ENCODE results near the gene GMPPB. TPM values are rescaled to one million over a fixed set of nuclear protein-coding genes. Genes with fewer than 3 reads are reported as not detected.

GMPPB gene
- total RNA-seq, 1 donor, result 21.0 TPM

GRCh38 chr3:49727154-49727923, 3.6 kb upstream of the GMPPB start:
- peaks cover 55% of the 10 kb centered on the region for H3K36me3 ChIP-seq (ENCODE audit: insufficient read depth, low read length)
- TF ChIP-seq CTCF (IDR thresholded peaks at IDR 0.05; ENCODE audit: extremely low read depth, low read depth, low read length), result no peak

GRCh38 chr3:49725906-49726681, 2.3 kb upstream of the GMPPB start:
- peak; percentile 81 for DNase-seq (ENCODE audit: insufficient read length, low spot score, missing footprints)
- Histone ChIP-seq H3K4me2 (ENCODE audit: insufficient read depth, low read length) (no peak overlapping the region), H3K4me1 (ENCODE audit: insufficient read depth, low read length) (peaks cover 15% of the 10 kb centered on the region), H2AFZ (ENCODE audit: low read length) (no peak overlapping the region), H3K9me3 (ENCODE audit: low read depth, low read length) (no peaks in the 10 kb centered on the region), H3K4me3 (ENCODE audit: insufficient read depth, low read length) (no peak overlapping the region), H3K27me3 (ENCODE audit: insufficient read depth, low read length) (no peaks in the 10 kb centered on the region), H3K79me2 (ENCODE audit: insufficient read depth, low read length) (peaks cover 20% of the 10 kb centered on the region), H3K27ac (ENCODE audit: low read depth, low read length) (no peak overlapping the region), H3K36me3 (ENCODE audit: insufficient read depth, low read length) (peaks cover 59% of the 10 kb centered on the region), H4K20me1 (ENCODE audit: insufficient read depth, low read length) (peaks cover 10% of the 10 kb centered on the region)
- no peak for TF ChIP-seq CTCF (IDR thresholded peaks at IDR 0.05; ENCODE audit: extremely low read depth, low read depth, low read length)

More at GRCh38 chr3:49727154-49727923, 3.6 kb upstream of the GMPPB start:
- peaks cover 14% of the 10 kb centered on the region for H3K79me2 ChIP-seq (ENCODE audit: insufficient read depth, low read length)
- peaks cover 10% of the 10 kb centered on the region for H4K20me1 ChIP-seq (ENCODE audit: insufficient read depth, low read length)
- no peaks in the 10 kb centered on the region for H3K27me3 ChIP-seq (ENCODE audit: insufficient read depth, low read length)
- H3K4me2 ChIP-seq (ENCODE audit: insufficient read depth, low read length), result no peak overlapping the region
- no peak overlapping the region for H3K4me3 ChIP-seq (ENCODE audit: insufficient read depth, low read length)
- H3K27ac ChIP-seq (ENCODE audit: low read depth, low read length), result no peak overlapping the region
- H3K9me3 ChIP-seq (ENCODE audit: low read depth, low read length), result no peaks in the 10 kb centered on the region
- H3K4me1 ChIP-seq (ENCODE audit: insufficient read depth, low read length), result peaks cover 15% of the 10 kb centered on the region
- DNase-seq (ENCODE audit: insufficient read length, low spot score, missing footprints), result peak; percentile 51
- H2AFZ ChIP-seq (ENCODE audit: low read length), result no peak overlapping the region

- H3K4me3 ChIP-seq (ENCODE audit: insufficient read depth, low read length), result peak overlapping the region; percentile 91
- H3K27ac ChIP-seq (ENCODE audit: low read depth, low read length), result peak overlapping the region; percentile 91
- no peaks in the 10 kb centered on the region for H3K9me3 ChIP-seq (ENCODE audit: low read depth, low read length)
- H2AFZ ChIP-seq (ENCODE audit: low read length), result peak overlapping the region; percentile 74
- peak overlapping the region; percentile 98 for H3K4me2 ChIP-seq (ENCODE audit: insufficient read depth, low read length)
- H3K79me2 ChIP-seq (ENCODE audit: insufficient read depth, low read length), result peaks cover 20% of the 10 kb centered on the region
- peaks cover 55% of the 10 kb centered on the region for H3K36me3 ChIP-seq (ENCODE audit: insufficient read depth, low read length)
- peak; percentile 70 for DNase-seq (ENCODE audit: insufficient read length, low spot score, missing footprints)
- peaks cover 14% of the 10 kb centered on the region for H4K20me1 ChIP-seq (ENCODE audit: insufficient read depth, low read length)
- H3K4me1 ChIP-seq (ENCODE audit: insufficient read depth, low read length), result peaks cover 15% of the 10 kb centered on the region
- no peaks in the 10 kb centered on the region for H3K27me3 ChIP-seq (ENCODE audit: insufficient read depth, low read length)
- TF ChIP-seq CTCF (IDR thresholded peaks at IDR 0.05; ENCODE audit: extremely low read depth, low read depth, low read length), result no peak
Observed at GRCh38 chr3:49724586-49724985, 835 bp upstream of the GMPPB start.

- Histone ChIP-seq H3K4me3 (ENCODE audit: insufficient read depth, low read length) (peak overlapping the region; percentile 91), H3K4me1 (ENCODE audit: insufficient read depth, low read length) (peaks cover 22% of the 10 kb centered on the region), H3K27ac (ENCODE audit: low read depth, low read length) (peak overlapping the region; percentile 96), H4K20me1 (ENCODE audit: insufficient read depth, low read length) (peaks cover 20% of the 10 kb centered on the region), H2AFZ (ENCODE audit: low read length) (peak overlapping the region; percentile 74), H3K36me3 (ENCODE audit: insufficient read depth, low read length) (peaks cover 48% of the 10 kb centered on the region), H3K79me2 (ENCODE audit: insufficient read depth, low read length) (peaks cover 20% of the 10 kb centered on the region), H3K9me3 (ENCODE audit: low read depth, low read length) (no peaks in the 10 kb centered on the region), H3K4me2 (ENCODE audit: insufficient read depth, low read length) (peak overlapping the region; percentile 98), H3K27me3 (ENCODE audit: insufficient read depth, low read length) (no peaks in the 10 kb centered on the region)
- peak; percentile 91 for DNase-seq (ENCODE audit: insufficient read length, low spot score, missing footprints)
- TF ChIP-seq CTCF (IDR thresholded peaks at IDR 0.05; ENCODE audit: extremely low read depth, low read depth, low read length), result no peak
Observed at GRCh38 chr3:49723296-49723627, 489 bp downstream of the GMPPB start.

Measured in osteoblast (primary cell).